SU-DHL-6 (cell line): ENCODE measurements around the gene ARHGAP4.

Experiments used
- H2AFZ ChIP-seq: fragments of 200-600 bp; sonication (generic); 2 replicates; pipeline ENCODE4 v1.6.1; 2014; ENCODE audit warnings: low read depth, mild to moderate bottlenecking, moderate library complexity, mixed read lengths, antibody characterized with exemption, low read length; ENCODE audit not compliant: severe bottlenecking
- H3F3A ChIP-seq: fragments of 200-600 bp; shearing (Covaris generic); 2 replicates; pipeline ENCODE4 v1.6.0; 2016; ENCODE audit warnings: antibody characterized with exemption, mild to moderate bottlenecking; ENCODE audit not compliant: insufficient read depth
- H3K27ac ChIP-seq: fragments of 200-600 bp; sonication (generic); 2 replicates; pipeline ENCODE4 v1.5.1; 2016; ENCODE audit warnings: low read depth, mild to moderate bottlenecking, low read length, moderate library complexity, mixed read lengths
- H3K27me3 ChIP-seq: fragments of 200-600 bp; sonication (generic), shearing (Covaris generic); 2 replicates; pipeline ENCODE4 v1.6.0; 2014; ENCODE audit warnings: mild to moderate bottlenecking, low read length
- H3K36me3 ChIP-seq: fragments of 200-600 bp; sonication (generic); 2 replicates; pipeline ENCODE4 v1.6.1; 2014; ENCODE audit warnings: mild to moderate bottlenecking, low read length, mixed read lengths
- H3K4me2 ChIP-seq: fragments of 300-600, 200-600 bp; shearing (Covaris generic), sonication (generic); 2 replicates; pipeline ENCODE4 v1.6.0; 2014; ENCODE audit warnings: low read length, low read depth, mild to moderate bottlenecking; ENCODE audit not compliant: poor library complexity, severe bottlenecking
- H3K4me3 ChIP-seq: fragments of 200-600 bp; sonication (generic); 2 replicates; pipeline ENCODE4 v1.5.1; 2014; ENCODE audit warnings: antibody characterized with exemption, low read length, mild to moderate bottlenecking, mixed read lengths; ENCODE audit not compliant: insufficient read depth, poor library complexity, severe bottlenecking
- H3K79me2 ChIP-seq: fragments of 200-600 bp; sonication (generic); 2 replicates; pipeline ENCODE4 v1.6.1; 2014; ENCODE audit warnings: mild to moderate bottlenecking, low read length, moderate library complexity; ENCODE audit not compliant: insufficient read depth
- H3K9ac ChIP-seq: fragments of 200-600 bp; sonication (generic); 2 replicates; pipeline ENCODE4 v1.7.0; 2014; ENCODE audit warnings: mild to moderate bottlenecking, low read length
- H3K9me2 ChIP-seq: fragments of 200-600 bp; sonication (generic); replicated peaks from 2 replicates; pipeline ENCODE4 v1.6.1; 2014; ENCODE audit warnings: low read length; ENCODE audit not compliant: insufficient read depth
- H3K9me3 ChIP-seq: fragments of 200-600 bp; sonication (generic); 2 replicates; pipeline ENCODE4 v1.6.1; 2014; ENCODE audit warnings: low read length, mixed read lengths; ENCODE audit not compliant: insufficient read depth
- H4K20me1 ChIP-seq: fragments of 200-600 bp; sonication (generic); 2 replicates; pipeline ENCODE4 v1.6.1; 2014; ENCODE audit warnings: low read depth, mild to moderate bottlenecking, antibody characterized with exemption, low read length, moderate library complexity, mixed read lengths
- EZH2phosphoT487 ChIP-seq: fragments of 200-600 bp; sonication (generic), shearing (Covaris generic); conservative IDR thresholded peaks from 2 replicates; pipeline ENCODE4 v1.6.1; 2018; ENCODE audit warnings: mild to moderate bottlenecking, antibody characterized with exemption, low read length, moderate library complexity, mixed read lengths
- TF ChIP-seq, protein P1 (sequence below): fragments of 200-600 bp; sonication (generic); IDR thresholded peaks from one replicate; pipeline ENCODE4 v1.5.1; 2017; ENCODE audit warnings: antibody characterized with exemption, mild to moderate bottlenecking, low read length, moderate library complexity; ENCODE audit not compliant: insufficient read depth, poor library complexity, severe bottlenecking

ARHGAP4 gene

DNA sequence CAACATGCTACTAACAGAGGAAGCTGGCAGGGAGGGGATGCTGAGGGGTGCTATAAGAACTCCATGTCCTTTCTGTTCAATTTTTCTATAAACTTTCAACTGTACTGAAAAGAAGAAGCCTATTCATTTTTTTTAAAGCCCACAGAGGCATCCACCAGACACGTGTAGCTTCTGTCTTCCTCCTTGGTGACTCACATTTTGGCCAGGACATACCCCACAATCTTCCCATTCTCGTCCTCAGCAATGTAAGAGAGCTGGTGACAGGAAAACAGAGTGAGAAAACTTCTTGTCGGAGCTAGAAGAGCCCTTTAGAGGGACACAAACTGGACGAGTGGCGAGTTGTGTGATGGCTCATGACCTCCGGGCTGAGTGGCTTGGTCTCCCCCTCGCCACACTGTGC lies 7.7 kb upstream of the ARHGAP4 start:
- H3K27me3 ChIP-seq = no peaks in the 10 kb centered on the region
- TF ChIP-seq, protein P1, sequence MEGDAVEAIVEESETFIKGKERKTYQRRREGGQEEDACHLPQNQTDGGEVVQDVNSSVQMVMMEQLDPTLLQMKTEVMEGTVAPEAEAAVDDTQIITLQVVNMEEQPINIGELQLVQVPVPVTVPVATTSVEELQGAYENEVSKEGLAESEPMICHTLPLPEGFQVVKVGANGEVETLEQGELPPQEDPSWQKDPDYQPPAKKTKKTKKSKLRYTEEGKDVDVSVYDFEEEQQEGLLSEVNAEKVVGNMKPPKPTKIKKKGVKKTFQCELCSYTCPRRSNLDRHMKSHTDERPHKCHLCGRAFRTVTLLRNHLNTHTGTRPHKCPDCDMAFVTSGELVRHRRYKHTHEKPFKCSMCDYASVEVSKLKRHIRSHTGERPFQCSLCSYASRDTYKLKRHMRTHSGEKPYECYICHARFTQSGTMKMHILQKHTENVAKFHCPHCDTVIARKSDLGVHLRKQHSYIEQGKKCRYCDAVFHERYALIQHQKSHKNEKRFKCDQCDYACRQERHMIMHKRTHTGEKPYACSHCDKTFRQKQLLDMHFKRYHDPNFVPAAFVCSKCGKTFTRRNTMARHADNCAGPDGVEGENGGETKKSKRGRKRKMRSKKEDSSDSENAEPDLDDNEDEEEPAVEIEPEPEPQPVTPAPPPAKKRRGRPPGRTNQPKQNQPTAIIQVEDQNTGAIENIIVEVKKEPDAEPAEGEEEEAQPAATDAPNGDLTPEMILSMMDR = no peak
- peak overlapping the region; percentile 96 for H3K9ac ChIP-seq

DNA sequence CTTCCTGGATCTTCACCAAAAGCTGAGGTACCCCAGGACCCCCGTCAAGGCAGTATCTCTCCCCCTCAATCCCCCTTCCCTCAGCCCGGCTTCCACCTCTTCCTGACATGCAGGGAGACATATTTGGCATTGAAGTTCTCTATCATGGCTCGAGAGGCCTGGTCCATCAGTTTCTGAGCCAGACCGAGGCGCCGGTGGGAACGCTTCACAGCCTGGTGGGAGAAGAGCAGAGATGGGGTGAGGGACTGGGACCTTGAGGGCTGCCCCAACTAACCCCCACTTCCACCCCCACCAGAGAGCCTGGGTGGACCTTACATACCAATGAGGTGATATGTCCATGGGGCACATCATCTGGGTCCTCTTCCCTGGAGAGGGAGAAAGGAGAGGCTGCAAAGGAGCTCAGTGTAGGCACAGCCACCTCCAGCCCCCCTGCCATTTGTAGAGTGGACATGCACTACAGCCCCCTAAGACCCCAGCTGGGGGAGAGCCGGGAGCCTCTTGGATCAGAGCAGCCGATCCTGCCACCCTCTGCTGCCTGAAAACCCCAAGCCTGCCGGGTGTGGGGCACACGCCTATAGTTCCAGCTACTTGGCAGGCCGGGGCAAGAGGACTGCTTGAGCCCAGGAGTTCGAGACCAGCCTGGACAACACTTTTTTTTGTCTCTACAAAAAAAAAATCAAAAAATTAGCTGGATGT lies 6.3 kb upstream of the ARHGAP4 start:
- H3K4me3 ChIP-seq = no peak overlapping the region
- H2AFZ ChIP-seq = no peak overlapping the region
- TF ChIP-seq, protein P1 = no peak
- no peak for TF ChIP-seq EZH2phosphoT487
- H3K9me2 ChIP-seq = no peaks in the 10 kb centered on the region
- H3F3A ChIP-seq = peaks cover 16% of the 10 kb centered on the region
- no peaks in the 10 kb centered on the region for H4K20me1 ChIP-seq
- no peaks in the 10 kb centered on the region for H3K9me3 ChIP-seq
- peaks cover 19% of the 10 kb centered on the region for H3K79me2 ChIP-seq
- H3K27me3 ChIP-seq = no peaks in the 10 kb centered on the region
- H3K9ac ChIP-seq = no peak overlapping the region
- no peak overlapping the region for H3K27ac ChIP-seq
- H3K36me3 ChIP-seq = no peaks in the 10 kb centered on the region
- no peak overlapping the region for H3K4me2 ChIP-seq

More for the DNA sequence above, 7.7 kb upstream of the ARHGAP4 start:
- Histone ChIP-seq H2AFZ (no peak overlapping the region), H3K36me3 (no peaks in the 10 kb centered on the region), H3K4me2 (peak overlapping the region; percentile 93), H3K9me2 (no peaks in the 10 kb centered on the region), H3F3A (peaks cover 11% of the 10 kb centered on the region), H3K79me2 (peaks cover 19% of the 10 kb centered on the region), H3K27ac (peak overlapping the region; percentile 51; the same call in 1 of the 2 replicates), H3K4me3 (peak overlapping the region; percentile 84), H4K20me1 (no peaks in the 10 kb centered on the region), H3K9me3 (no peaks in the 10 kb centered on the region)

DNA sequence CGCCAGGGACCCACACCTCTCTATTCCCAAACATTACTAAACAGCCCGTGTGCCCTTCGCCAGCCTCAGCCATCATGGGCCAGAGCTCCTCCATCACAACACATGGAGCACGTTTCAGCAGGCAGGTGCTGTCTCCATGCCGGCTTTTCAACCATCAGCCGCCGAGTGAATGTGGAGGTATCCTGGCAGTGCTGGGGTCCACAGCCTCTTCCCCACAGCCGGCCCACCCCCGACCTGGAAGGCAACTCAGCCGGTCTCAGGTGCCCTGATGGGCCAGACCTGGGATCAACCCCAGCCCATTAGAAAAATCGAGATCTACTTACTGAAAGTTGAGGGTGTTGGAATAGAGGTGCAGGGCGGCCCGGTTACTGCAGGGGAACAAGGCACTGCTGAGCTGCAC lies 5.7 kb upstream of the ARHGAP4 start:
- no peak overlapping the region for H3K9ac ChIP-seq
- no peaks in the 10 kb centered on the region for H3K36me3 ChIP-seq
- H3F3A ChIP-seq = peaks cover 21% of the 10 kb centered on the region
- H3K9me3 ChIP-seq = no peaks in the 10 kb centered on the region
- no peak overlapping the region for H3K4me2 ChIP-seq
- TF ChIP-seq, protein P1 = no peak
- no peak for TF ChIP-seq EZH2phosphoT487
- no peaks in the 10 kb centered on the region for H3K27me3 ChIP-seq
- H2AFZ ChIP-seq = no peak overlapping the region
- H3K79me2 ChIP-seq = peaks cover 19% of the 10 kb centered on the region
- no peaks in the 10 kb centered on the region for H4K20me1 ChIP-seq
- H3K27ac ChIP-seq = no peak overlapping the region
- no peaks in the 10 kb centered on the region for H3K9me2 ChIP-seq
- H3K4me3 ChIP-seq = no peak overlapping the region
